ENCODE results near the gene SPTSSA.

Gene SPTSSA

DNA sequence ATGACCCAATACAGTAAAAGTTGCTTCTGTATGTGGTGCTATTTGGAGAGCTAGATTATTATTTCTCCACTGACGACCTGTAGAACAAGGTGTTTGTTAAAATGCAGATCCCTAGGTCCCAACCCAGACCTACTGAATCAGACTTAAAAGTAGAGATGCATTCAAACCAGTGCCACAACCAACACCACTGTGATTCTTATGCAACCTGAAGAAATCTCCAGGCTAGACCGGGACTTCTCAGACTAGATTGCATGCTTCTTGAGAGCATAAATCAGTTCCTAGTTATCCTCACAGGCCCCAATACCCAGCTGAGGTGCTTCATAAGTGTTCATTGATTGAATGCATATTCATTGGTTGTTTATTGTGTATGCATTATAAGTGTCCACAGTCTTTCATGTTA lies 78.2 kb downstream of the SPTSSA start:
- H3K27ac ChIP-seq, result no peak overlapping the region
- DNase-seq (ENCODE audit: low spot score), result no peak
- TF ChIP-seq, protein P1, sequence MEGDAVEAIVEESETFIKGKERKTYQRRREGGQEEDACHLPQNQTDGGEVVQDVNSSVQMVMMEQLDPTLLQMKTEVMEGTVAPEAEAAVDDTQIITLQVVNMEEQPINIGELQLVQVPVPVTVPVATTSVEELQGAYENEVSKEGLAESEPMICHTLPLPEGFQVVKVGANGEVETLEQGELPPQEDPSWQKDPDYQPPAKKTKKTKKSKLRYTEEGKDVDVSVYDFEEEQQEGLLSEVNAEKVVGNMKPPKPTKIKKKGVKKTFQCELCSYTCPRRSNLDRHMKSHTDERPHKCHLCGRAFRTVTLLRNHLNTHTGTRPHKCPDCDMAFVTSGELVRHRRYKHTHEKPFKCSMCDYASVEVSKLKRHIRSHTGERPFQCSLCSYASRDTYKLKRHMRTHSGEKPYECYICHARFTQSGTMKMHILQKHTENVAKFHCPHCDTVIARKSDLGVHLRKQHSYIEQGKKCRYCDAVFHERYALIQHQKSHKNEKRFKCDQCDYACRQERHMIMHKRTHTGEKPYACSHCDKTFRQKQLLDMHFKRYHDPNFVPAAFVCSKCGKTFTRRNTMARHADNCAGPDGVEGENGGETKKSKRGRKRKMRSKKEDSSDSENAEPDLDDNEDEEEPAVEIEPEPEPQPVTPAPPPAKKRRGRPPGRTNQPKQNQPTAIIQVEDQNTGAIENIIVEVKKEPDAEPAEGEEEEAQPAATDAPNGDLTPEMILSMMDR (IDR thresholded peaks at IDR 0.05), result no peak
- no peak overlapping the region for H3K4me3 ChIP-seq
